HS-5 (cell line): ENCODE data around the gene MR1.

Experiments
- DNase-seq: peaks from one replicate; pipeline ENCODE4 v3.0.0-alpha.2; 2012; ENCODE audit warnings: low read depth

The MR1 gene

DNA sequence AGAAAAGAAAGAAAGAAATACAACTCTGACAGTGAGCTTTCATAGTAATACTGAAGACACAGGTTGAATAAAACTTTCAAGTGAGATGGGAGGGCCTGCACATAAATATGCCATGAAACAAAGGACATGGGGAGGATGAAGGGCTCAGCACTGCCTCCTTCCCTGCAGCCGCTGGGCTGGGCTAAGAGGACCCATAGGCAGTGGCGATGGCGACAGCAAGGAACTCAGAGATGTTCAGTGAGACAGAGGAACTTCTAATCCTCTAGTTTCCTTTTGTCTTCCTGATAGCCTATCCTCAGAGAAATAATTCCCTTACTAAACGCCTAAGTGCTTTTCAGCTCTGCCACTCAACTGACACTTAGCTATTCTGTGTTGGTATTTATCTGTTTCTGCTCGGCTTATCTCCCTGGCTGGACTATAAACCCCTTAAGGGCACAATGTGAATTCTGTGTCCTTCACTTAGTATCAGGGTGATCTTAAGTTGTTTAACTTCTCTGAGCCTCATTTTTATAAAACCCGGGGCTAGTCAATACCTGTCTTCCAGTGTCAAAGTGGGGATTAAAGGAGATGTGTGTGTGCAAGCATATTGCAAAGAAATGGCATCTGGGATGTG lies 30.3 kb downstream of the MR1 start:
- DNase-seq = no peak

DNA sequence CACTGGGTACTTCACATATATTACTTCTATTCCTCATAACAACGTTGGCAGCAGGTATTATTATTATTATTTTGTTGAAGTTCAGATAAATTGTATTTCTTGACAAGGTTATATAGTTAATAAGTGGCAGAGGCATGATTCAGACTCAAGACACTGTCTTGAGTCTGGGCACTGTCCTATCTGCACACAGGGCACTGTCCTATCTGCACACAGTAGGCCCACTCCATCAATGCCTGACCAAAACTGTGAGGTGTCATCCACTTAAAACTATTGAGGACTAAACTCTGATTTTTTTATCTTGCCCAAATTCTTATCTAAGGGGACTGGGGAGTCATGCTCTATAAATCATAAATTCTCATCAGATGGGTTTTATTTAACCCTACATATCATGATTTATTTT lies 30.9 kb downstream of the MR1 start:
- no peak for DNase-seq

DNA sequence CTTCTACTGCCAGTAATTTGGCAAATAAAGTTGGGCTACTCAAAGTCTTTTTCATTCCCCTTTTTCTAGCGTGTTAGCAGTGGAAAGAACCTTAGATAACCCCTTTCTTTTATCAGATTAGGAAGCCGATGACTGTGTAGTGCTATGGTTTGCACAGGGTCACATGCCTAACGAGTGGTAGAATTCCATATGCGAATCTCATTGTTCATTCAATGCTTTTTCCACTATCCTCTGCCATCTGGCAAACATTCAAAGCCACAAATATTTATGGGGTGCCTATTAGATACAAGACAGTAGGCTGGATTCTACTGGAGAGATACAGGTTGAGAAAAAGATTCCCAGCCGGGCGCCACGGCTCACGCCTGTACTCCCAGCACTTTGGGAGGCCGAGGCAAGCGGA lies 39.9 kb downstream of the MR1 start:
- DNase-seq = no peak

DNA sequence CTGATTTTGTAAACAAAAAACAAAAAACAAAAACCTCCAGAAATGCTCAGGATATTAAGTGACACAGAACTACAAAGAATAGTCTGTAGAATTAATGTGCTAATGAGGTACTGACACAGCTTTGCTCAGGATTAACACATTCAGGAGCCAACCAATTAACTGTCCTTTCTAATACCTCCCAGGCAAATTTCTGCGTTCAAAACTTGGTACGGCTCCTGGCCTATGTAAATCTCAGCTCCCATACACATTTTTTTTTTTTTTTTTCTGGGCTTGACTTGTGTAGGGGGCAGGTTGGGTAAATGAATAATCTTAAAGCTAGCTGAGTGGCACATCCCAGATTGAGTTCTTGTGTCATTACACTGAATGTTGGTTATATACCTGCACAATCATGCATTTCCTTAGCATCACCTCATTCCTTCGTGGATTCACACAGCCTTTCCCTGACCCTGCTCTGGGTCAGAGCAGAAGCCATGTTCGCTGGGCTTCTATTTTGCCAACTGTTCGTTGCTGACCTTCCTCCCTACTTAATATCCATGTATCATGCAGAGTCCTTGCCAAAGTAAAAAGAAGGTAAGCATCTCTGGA lies 42.1 kb downstream of the MR1 start:
- DNase-seq = no peak

DNA sequence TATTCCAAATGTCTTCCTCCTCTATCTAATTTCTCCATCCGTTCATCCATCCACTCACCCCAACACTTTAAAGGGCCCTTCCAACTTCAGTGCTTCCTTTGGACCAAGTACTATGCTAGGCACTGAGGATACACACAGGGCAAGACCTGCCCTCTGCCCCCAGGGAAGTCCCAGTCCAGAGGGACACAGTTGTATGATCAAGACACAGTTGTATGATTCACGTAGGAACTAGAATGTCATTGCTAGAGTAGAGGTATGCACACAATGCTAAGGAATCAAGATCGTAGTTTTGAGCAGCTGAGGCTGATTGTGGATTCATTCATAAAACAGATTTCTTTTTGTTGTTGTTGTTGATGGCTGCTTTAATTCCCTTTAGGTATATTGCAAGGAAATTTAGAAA lies 43.1 kb downstream of the MR1 start:
- DNase-seq = no peak

DNA sequence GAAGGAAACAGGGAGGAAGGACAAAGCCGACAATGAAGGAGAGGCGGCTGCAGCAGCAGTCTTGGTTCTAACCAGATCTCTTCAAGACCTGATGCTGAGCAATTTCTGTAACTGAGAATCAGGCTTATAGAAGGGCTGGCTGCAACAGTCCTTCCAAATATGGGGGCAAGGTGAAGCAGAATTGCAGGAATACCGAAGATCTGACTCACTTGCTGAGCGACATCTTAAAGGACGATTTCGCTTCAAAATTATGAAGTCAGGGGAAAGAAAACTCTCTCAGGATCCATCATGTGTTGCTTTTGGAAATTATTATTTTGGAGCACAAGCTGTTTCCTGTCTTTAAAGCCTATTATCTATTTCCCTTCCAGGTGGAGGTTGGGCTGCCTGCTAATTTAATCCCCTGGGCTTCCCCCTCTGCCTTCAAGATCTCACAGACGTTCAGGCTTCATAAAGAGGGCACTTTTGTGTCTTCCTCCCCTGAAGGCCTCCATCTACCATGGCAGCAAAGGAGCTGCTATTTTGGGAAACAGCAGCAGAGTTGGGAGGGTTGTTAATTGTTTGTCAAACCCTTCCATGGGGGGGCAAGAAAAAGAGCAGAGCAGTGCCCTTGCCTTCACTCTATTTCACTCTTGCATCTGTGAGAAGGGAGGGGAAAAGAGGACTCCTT lies 43.9 kb downstream of the MR1 start:
- DNase-seq = no peak

DNA sequence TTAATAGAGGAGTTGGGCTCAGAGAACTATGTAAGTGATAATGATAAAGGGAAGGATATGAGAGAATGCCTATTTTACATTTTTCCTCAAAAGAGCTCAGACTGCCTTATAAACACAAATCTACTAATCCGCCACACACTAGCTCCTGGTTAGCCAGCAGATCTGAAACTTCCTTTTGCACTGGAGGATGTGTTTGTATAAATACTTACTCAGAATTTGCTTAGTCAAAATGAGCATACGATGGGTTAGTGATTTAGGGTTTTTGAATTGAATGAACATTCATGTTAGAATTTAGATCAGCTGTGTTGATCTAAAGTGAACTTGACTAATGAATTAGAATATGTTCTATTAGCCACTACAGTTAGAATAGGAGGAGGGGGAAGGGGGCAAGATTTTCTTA lies 45.6 kb downstream of the MR1 start:
- no peak for DNase-seq

DNA sequence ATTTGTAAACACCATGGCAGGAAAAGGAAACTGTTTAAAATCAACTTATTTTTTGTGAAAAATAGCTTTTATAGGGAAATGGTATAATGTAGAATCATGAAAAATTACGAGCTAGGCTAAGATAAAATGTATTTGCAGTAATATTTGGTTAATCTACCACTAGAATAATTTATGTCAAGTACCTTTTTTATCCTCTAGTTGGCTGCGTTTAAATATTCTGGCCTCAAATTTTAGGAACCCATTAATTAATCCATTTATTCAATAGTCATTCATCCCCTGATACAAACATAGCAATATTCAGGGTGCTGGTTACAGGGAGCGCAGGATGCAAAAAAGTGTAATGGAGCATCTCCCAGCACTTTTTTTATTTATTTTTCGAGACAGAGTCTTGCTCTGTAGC lies 46.1 kb downstream of the MR1 start:
- DNase-seq = no peak

DNA sequence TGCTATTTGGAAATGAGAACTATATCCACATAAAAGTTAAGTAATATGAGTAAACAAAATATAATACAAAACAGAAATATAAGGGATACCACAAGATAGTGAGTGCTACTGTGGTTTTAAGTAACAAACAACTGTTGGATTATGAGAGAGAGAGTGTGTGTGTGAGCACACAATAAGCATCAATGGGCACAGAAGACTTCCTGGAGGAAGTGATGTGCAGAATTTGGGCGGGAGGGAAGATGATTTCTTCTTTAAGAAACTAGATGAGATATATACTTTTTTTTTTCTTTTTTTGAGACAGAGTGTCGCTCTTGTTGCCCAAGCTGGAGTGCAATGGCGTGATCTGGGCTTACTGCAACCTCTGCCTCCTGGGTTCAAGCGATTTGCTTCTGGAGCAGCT lies 46.8 kb downstream of the MR1 start:
- no peak for DNase-seq

DNA sequence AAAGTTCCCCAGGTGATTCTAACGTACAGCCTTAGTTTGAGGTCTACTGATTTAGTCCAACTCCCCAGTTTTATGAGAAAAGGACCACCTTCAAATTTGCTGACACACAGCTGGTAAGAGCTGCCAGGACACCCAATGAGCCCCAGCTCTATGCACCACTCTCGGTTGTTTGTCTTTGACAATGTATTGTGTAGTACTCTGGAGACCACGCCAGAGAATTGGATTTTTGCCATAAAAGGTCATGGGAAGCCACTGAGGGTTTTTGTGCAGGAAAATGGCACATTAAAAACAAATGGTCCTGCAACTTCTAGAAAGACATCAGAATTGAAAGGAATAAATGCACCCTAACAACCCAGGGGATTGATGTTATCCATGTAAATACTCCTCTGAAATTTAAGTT lies 47.6 kb downstream of the MR1 start:
- DNase-seq = no peak

DNA sequence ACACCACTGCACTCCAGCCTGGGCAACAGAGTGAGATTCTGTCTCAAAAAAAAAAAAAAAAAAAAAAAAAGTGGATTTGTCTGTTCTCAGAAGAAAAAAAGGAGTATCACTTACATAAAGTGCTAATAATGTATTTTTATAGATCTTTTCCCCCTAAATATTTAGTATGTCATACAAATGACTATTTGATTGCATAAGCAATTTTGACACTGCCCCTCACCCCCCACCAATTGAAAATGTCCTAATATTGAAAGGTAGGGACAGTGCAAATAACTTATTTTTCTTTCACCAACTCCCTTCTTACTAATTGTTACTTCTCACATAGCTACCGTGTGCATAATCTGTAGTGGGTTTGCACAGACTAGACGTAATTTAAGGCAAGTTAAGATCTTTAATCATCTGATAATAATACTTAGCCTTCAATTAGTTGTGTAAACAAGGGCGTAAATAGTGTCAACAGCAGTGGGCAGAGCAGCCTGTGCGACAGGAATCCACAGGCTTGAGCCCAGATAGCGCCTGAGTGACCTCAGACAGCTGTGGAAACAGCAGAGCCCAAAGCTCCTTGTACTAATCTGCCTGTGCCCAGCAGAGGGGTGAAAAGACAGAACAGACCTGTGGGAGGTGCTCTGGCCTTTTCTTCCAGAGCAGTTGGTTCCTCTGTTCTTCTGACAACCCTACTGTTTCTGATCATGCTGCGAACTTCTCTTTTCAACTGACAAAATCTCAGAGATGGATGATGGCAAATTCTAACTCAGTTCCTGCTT lies 50.2 kb downstream of the MR1 start:
- DNase-seq = no peak

DNA sequence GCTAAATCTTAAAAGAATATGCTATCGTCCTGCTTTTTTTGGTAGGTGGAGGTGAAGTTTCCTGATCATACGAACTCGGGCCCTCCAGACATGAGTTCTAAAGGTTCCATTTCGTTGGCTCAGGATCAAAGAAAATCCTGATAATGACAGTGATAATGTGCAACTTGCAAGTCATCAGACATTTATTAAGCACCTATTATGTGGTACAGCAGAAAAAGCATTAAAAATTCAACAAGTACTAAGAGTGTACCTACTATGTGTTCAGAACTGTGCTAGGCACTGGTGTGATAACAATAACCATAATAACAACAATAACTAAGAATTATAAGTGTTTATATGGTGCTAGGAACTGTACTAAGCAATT lies 50.8 kb downstream of the MR1 start:
- DNase-seq = no peak

DNA sequence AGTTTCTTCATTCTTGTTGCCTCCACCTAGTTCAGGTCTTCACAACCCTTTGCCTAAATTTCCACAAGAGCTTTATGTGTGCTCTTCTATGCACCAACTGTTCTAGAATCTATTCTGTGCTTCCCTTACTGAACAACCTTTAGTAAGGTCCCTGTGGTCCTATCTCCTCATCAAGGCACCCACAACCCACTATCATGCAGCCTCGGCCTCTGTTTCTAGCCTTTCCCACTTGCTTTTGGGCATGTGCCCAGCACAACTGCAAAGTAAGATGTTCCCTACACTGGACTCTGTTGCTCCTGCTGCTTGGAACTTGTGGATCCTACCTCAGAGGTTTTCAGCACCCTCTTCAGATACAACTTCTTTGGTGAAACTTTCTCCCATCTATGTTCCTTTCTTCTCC lies 52.3 kb downstream of the MR1 start:
- no peak for DNase-seq

DNA sequence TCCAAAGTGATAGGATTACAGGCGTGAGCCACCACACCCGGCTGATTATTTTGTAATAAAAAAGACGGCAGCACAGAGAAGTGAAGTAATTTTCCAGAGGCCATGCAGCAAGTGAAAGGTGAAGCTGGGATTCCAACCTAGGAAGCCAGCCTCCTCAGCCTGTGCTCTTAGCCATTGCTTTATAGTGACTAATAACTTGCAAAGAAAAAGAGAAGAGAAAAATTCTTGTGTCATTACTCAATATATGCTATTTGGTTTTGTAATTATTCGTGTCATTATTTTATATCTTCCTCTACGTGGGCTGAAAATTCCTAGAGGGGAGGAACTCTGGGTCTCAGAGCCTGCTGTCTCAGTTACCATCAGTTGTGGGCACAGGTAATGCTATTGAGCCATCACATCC lies 53.1 kb downstream of the MR1 start:
- no peak for DNase-seq

DNA sequence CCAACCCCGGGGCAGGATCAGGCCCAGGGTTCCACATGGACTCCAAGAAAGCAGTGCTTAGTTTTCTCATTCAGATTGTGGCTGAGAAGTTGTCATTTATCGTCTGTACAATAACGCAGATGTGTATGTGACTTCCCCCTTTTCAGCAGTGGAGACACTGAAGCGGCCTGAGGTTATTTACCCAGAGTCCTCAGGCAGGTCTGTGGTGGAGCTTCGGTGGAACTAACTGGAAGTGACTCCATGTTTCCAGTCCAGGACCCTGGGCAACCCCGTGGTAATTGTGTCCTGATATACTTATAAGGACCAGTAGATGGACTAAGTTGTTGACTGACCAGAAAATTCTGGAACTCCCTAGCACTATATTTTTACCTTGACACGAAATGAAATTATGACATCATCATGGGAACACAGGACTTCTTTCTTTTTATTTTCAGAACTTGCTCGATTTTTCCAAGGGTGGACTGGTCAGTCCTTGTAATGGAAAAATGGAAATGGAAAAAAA lies 53.7 kb downstream of the MR1 start:
- no peak for DNase-seq

DNA sequence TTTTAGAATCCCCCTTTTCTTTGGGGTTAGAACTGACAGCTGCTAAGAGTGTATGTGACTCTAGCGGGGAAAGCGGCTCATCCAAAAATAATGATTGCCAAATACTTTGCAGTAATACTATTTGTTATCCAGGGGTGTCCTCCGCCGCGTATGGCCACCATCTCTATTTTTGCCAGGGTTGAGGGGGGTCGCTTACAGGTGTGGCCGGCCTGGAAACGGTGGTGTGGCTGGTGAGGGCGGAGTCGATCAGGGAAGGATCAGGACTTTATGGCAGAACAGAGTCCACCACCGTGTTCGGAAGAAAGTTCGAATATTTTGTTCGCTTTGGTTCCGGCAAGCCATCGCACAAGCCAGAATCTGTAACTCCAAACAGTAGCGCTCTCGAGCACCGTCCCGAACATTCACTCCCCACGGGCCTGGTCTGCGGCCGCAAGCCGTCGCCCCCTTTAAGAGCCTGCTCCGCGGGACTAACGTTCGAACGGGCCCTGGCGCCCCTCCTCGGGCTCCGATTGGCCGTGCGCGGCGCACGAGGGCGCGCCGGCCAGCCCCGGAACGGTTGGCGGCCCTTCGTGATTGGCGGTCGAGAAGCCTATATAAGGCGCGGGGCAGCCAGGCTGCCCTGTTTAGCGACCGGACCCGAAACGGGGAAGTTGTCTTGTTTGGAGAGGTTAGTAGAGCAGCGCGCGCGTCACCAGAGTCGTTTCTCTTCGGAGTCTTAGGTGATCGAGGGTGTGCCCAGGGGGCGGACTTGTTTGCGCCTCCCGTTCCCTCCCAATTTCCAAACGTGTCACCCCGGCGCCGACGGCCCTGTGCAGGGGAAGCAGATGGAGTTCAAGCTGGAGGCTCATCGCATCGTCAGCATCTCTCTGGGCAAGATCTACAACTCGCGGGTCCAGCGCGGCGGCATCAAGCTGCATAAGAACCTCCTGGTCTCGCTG lies 54.6 kb downstream of the MR1 start, which contains the start of gene IER5:
Gene IER5, plus strand, starts transcription at position 622 of the 938 bp plus-strand sequence. Its CDS starts 203 bp downstream, at position 825.
- DNase-seq = peak; percentile 91

DNA sequence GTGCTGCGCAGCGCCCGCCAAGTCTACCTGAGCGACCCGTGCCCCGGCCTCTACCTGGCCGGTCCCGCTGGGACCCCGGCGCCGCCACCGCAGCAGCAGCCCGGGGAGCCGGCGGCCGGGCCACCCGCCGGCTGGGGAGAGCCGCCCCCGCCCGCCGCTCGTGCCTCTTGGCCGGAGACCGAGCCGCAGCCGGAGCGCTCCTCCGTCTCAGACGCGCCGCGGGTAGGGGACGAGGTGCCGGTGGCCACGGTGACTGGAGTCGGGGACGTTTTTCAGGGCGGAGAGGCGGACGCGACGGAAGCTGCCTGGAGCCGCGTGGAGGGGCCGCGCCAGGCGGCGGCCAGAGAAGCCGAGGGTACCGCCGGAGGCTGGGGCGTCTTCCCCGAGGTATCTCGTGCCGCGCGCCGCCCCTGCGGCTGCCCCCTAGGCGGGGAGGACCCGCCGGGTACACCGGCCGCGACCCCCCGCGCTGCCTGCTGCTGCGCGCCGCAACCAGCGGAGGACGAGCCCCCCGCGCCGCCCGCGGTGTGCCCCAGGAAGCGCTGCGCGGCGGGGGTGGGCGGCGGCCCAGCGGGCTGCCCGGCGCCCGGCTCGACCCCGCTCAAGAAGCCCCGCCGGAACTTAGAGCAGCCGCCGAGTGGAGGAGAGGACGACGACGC lies 55.4 kb downstream of the MR1 start:
- no peak for DNase-seq

DNA sequence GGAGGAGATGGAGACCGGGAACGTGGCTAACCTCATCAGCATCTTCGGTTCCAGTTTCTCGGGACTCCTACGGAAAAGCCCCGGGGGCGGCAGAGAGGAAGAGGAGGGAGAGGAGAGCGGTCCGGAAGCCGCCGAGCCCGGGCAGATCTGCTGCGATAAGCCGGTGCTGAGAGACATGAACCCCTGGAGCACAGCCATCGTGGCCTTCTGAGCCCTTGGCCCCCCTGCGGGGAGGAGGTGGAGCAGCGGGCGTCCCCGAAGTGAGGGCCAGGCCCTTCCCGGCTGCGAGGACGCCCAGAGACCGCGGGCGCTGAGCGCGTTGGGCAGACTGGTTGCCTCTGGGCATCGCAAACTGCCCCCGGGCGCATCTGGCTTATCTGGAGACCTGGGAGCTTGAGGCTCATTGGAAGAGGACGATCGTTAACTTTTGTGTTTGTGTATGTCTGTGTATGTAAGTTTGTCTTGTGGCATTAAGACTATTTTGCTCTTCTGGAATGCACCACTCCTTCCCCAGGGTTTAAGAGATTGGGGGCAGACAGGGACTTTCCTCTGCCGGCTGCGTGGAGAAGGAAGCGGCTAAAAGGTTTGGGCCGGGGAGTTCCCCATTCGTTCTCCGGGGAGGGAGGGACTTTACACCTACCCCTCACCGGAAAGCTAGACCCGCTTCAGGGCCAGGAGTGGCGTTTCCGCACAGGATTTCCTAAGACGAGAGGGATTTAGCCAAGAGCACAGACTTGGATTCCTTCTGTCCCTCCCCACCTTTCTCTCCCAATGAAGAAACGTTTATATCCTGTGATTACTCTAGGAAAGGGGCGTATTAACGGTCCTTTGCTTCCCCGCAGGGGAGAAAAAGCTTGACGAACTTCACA lies 56.1 kb downstream of the MR1 start:
- DNase-seq = no peak

DNA sequence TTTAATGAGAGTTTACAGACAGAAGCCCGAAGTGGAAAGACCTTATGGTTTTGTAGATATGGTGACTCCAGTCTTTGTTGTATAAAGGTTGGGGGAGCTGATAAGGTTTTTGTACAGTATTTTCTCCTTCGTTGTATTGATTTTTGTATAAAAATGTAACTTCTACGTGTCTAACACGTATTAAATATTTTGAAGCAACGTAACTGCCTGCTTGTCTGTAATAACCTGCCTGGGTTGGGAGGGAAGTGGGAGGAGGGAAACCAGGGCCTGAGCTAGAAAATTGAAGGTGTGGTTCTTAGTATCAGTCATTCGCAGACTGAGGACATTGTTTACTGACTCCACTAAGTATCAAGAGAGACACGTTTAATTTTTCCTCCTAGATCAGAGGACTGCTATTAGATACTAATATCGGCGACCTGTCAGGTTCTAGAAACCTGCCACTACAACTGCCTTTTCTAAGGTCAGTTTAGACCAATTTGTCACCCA lies 56.9 kb downstream of the MR1 start:
- DNase-seq = no peak
